IMR-90 (cell line): ENCODE measurements around the gene GSN. TPM values are rescaled to one million over a fixed set of nuclear protein-coding genes. Genes with fewer than 3 reads are reported as not detected.

Experiments used
- ATAC-seq: fragments of 200-7000 bp; cut with Tn5 transposase; 2 replicates; pipeline ENCODE4 v1.9.1; 2020; ENCODE audit warnings: low read depth, mild to moderate bottlenecking, moderate library complexity
- BruUV-seq: library from RNA; stranded (reverse); fragments of 400-500 nt; replicated peaks from 2 replicates; lab custom pipeline; 2021; lab: Mats Ljungman, UMichigan
- CTCF ChIA-PET: fragments of 300-600 bp; formaldehyde crosslinking; extraction: SDS; loops from one replicate; lab custom pipeline; 2021; ENCODE audit warnings: antibody characterized with exemption; lab: Yijun Ruan, JAX
- POLR2A ChIA-PET: fragments of 300-600 bp; sonication (Branson Sonifier 250); formaldehyde crosslinking; loops from one replicate; lab custom pipeline; 2022; ENCODE audit warnings: antibody characterized with exemption; ENCODE audit not compliant: unreplicated experiment; lab: Charles Lee
- DNase-seq: peaks from one replicate; pipeline ENCODE4 v3.0.0; 2013
- H2AFZ ChIP-seq: replicated peaks from 2 replicates; pipeline ENCODE3; 2013; ENCODE audit warnings: low read length, mild to moderate bottlenecking; ENCODE audit not compliant: poor library complexity
- H2AK5ac ChIP-seq: 2 replicates; pipeline ENCODE4 v1.6.1; 2013; ENCODE audit warnings: low read depth, low read length, inconsistent platforms
- H2AK9ac ChIP-seq: replicated peaks from 2 replicates; pipeline ENCODE3; 2013; ENCODE audit warnings: mild to moderate bottlenecking, low read depth, low read length, moderate library complexity; ENCODE audit not compliant: poor library complexity
- H2BK120ac ChIP-seq: 2 replicates; pipeline ENCODE4 v1.6.1; 2013; ENCODE audit warnings: low read depth, low read length, inconsistent platforms
- H2BK15ac ChIP-seq: 3 replicates; pipeline ENCODE4 v1.6.1; 2013; ENCODE audit warnings: low read depth, low read length, inconsistent platforms
- H2BK20ac ChIP-seq: 2 replicates; pipeline ENCODE4 v1.6.1; 2013; ENCODE audit warnings: low read depth, mild to moderate bottlenecking, inconsistent platforms, low read length, moderate library complexity
- H2BK5ac ChIP-seq: 2 replicates; pipeline ENCODE4 v1.6.1; 2013; ENCODE audit warnings: mild to moderate bottlenecking, low read depth, low read length, inconsistent platforms; ENCODE audit not compliant: poor library complexity, severe bottlenecking
- H3K14ac ChIP-seq: replicated peaks from 2 replicates; pipeline ENCODE4 v1.6.1; 2013; ENCODE audit warnings: low read depth, low read length, inconsistent platforms
- H3K18ac ChIP-seq: 2 replicates; pipeline ENCODE4 v1.6.1; 2013; ENCODE audit warnings: low read depth, low read length, control low read depth
- H3K23ac ChIP-seq: 2 replicates; pipeline ENCODE4 v1.6.1; 2013; ENCODE audit warnings: low read depth, low read length, inconsistent platforms
- H3K27ac ChIP-seq: 2 replicates; pipeline ENCODE4 v1.5.1; 2013; ENCODE audit warnings: mild to moderate bottlenecking, control low read depth, low read length; ENCODE audit not compliant: insufficient read depth
- H3K27me3 ChIP-seq: 2 replicates; pipeline ENCODE4 v1.6.1; 2013; ENCODE audit warnings: low read length; ENCODE audit not compliant: control insufficient read depth, insufficient read depth
- H3K36me3 ChIP-seq: 2 replicates; pipeline ENCODE4 v1.6.1; 2013; ENCODE audit warnings: low read length, mixed read lengths; ENCODE audit not compliant: control insufficient read depth, insufficient read depth
- H3K4ac ChIP-seq: 2 replicates; pipeline ENCODE4 v1.6.1; 2013; ENCODE audit warnings: low read depth, low read length, inconsistent platforms
- H3K4me1 ChIP-seq: 2 replicates; pipeline ENCODE4 v1.6.1; 2013; ENCODE audit warnings: low read length, mixed read lengths; ENCODE audit not compliant: control insufficient read depth, insufficient read depth
- H3K4me2 ChIP-seq: 2 replicates; pipeline ENCODE4 v1.6.1; 2013; ENCODE audit warnings: low read depth, mild to moderate bottlenecking, control low read depth, low read length, moderate library complexity
- H3K4me3 ChIP-seq: 2 replicates; pipeline ENCODE4 v1.5.1; 2013; ENCODE audit warnings: low read depth, mild to moderate bottlenecking, control low read depth, low read length, moderate library complexity; ENCODE audit not compliant: insufficient read depth
- H3K56ac ChIP-seq: 2 replicates; pipeline ENCODE4 v1.6.1; 2013; ENCODE audit warnings: low read length, inconsistent platforms; ENCODE audit not compliant: insufficient read depth; ENCODE audit errors: extremely low read depth
- H3K79me1 ChIP-seq, 2 experiments: 2 replicates each; pipeline ENCODE4 v1.6.1; 2013; ENCODE audit warnings: low read length in 2 of 2, inconsistent platforms in 1 of 2, low read depth in 1 of 2
- H3K9ac ChIP-seq: 2 replicates; pipeline ENCODE4 v1.6.1; 2013; ENCODE audit warnings: low read depth, low read length, control low read depth
- H3K9me1 ChIP-seq: 2 replicates; pipeline ENCODE4 v1.6.1; 2013; ENCODE audit warnings: low read length, inconsistent platforms; ENCODE audit not compliant: insufficient read depth
- H3K9me3 ChIP-seq: 2 replicates; pipeline ENCODE4 v1.6.1; 2013; ENCODE audit warnings: low read length; ENCODE audit not compliant: control insufficient read depth, insufficient read depth
- H4K20me1 ChIP-seq: 2 replicates; pipeline ENCODE4 v1.6.1; 2013; ENCODE audit warnings: low read length, inconsistent platforms; ENCODE audit not compliant: insufficient read depth
- H4K5ac ChIP-seq: 2 replicates; pipeline ENCODE4 v1.6.1; 2013; ENCODE audit warnings: mild to moderate bottlenecking, low read depth, low read length, control low read depth
- H4K8ac ChIP-seq, 2 experiments: 2 replicates each; pipeline ENCODE4 v1.6.1; 2013; ENCODE audit warnings: low read depth in 2 of 2, low read length in 2 of 2, control low read depth in 1 of 2, inconsistent platforms in 1 of 2
- H4K91ac ChIP-seq: 2 replicates; pipeline ENCODE4 v1.6.1; 2013; ENCODE audit warnings: low read depth, low read length, inconsistent platforms; ENCODE audit not compliant: insufficient read depth
- MAFK ChIP-seq: IDR thresholded peaks from 2 replicates; pipeline ENCODE4 v1.6.1; 2012; ENCODE audit warnings: low read depth, low read length, improper control_type of control experiment
- MXI1 ChIP-seq: IDR thresholded peaks from 2 replicates; pipeline ENCODE4 v1.6.1; 2012; ENCODE audit warnings: low read depth, mild to moderate bottlenecking, low read length, moderate library complexity, borderline replicate concordance
- NFE2L2 ChIP-seq: fragments of 150-350 bp; IDR thresholded peaks from 2 replicates; pipeline ENCODE4 v1.6.1; 2016; ENCODE audit warnings: low read depth, mild to moderate bottlenecking, low read length
- POLR2A ChIP-seq: IDR thresholded peaks from 2 replicates; pipeline ENCODE4 v1.6.1; 2012; ENCODE audit warnings: mild to moderate bottlenecking, low read depth, low read length
- RAD21 ChIP-seq: IDR thresholded peaks from 2 replicates; pipeline ENCODE4 v1.6.1; 2012; ENCODE audit warnings: low read length, improper control_type of control experiment
- RCOR1 ChIP-seq: IDR thresholded peaks from 2 replicates; pipeline ENCODE4 v1.6.1; 2012; ENCODE audit warnings: mild to moderate bottlenecking, low read length, improper control_type of control experiment; ENCODE audit not compliant: insufficient replicate concordance
- RFX5 ChIP-seq: IDR thresholded peaks from 2 replicates; pipeline ENCODE4 v1.8.0; 2012; ENCODE audit warnings: low read depth, mild to moderate bottlenecking, low read length, moderate library complexity
- SMC3 ChIP-seq: fragments of 150-350 bp; IDR thresholded peaks from 2 replicates; pipeline ENCODE4 v1.6.1; 2016; ENCODE audit warnings: low read depth, mild to moderate bottlenecking, antibody characterized with exemption, low read length, moderate library complexity
- WGBS, 2 experiments: methylation state at CpG; one replicate each; pipeline versions ENCODE4 v1.1.5 to v1.1.7; 2013; ENCODE audit warnings: missing lambda C conversion rate in 2 of 2; ENCODE audit not compliant: insufficient read length in 1 of 2; ENCODE audit errors: extremely low coverage in 2 of 2; 5-methylcytosine and 5-hydroxymethylcytosine counted together
- dilution Hi-C: fragments of 300-500 bp; cut with HindIII; formaldehyde crosslinking; loops from one replicate; pipeline ENCODE4 v1.14.3; 2018; ENCODE audit warnings: low sequenced_read_pairs; ENCODE audit not compliant: unreplicated experiment
- in situ Hi-C: fragments of 300-500 bp; cut with MboI; formaldehyde crosslinking; loops from 3 replicates; pipeline ENCODE4 v1.14.3; 2019; ENCODE audit warnings: low sequenced_read_pairs, inconsistent platforms, mixed read lengths
- intact Hi-C: fragments of 100-400 bp; cut with micrococcal nuclease; formaldehyde crosslinking; loops from 2 replicates; pipeline ENCODE4 v1.10.0; 2022
- polyA plus RNA-seq, 3 experiments: library from polyadenylated mRNA; depleted of rRNA; stranded (reverse); fragments of >200 nt; gene quantifications; 2 replicates each; pipeline ENCODE4 v1.2.3, GENCODE V29; 2012; ENCODE audit warnings: low replicate concordance in 1 of 3
- total RNA-seq: library from RNA; depleted of rRNA; stranded (reverse); fragments of >200 nt; gene quantifications from 2 replicates; pipeline ENCODE4 v1.2.3, GENCODE V29; 2012
- TF ChIP-seq, protein P1 (sequence below): conservative IDR thresholded peaks from 2 replicates; pipeline ENCODE4 v1.5.1; 2012; ENCODE audit warnings: mild to moderate bottlenecking, low read depth, low read length, improper control_type of control experiment
- TF ChIP-seq, protein P2 (sequence below): fragments of 150-350 bp; IDR thresholded peaks from 2 replicates; pipeline ENCODE4 v1.6.1; 2017; ENCODE audit warnings: mild to moderate bottlenecking, antibody characterized with exemption, low read length, low read depth
- TF ChIP-seq, protein P3 (sequence below): fragments of 150-350 bp; IDR thresholded peaks from 2 replicates; pipeline ENCODE4 v1.6.1; 2016; ENCODE audit warnings: low read depth, mild to moderate bottlenecking, low read length, moderate library complexity, borderline replicate concordance

GSN gene
- total and polyA plus RNA-seq, 2 of the 4 experiments (the other 2 are of a cell fraction) = 495 to 547 TPM

DNA sequence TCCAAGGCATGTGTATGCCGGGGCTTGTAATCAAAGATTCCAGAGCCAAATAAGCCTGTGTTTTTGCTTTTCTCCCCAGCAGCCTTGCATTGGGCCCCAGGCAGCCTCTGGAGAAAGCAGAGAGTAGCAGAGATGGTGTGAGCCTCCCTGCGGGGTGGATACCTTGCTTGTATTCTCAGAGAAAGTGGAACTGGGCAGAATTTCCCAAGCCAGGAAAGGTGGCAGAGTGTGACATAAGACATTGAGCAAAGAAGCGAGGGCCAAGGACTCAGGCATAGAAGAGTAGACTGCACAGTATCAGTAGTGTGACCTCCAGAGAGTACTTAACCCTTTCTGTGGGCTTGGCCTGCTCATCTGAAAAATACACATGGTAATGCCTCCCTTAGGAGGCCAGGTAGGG is 1.6 kb upstream of the GSN start:
- BruUV-seq = no TSS peak
- peaks cover 17% of the 10 kb centered on the region for H3K4me1 ChIP-seq
- in situ Hi-C loops (no loop called here), dilution Hi-C loops (no loop called here), intact Hi-C loops (no loop called here)
- H3K9ac ChIP-seq = no peak overlapping the region
- no peak overlapping the region for H2AK5ac ChIP-seq
- peaks cover 10 to 38% of the 10 kb centered on the region in 2 experiments; a peak in 3 of 4 replicates for H3K79me1 ChIP-seq
- POLR2A ChIA-PET = no interaction called here
- H3K4ac ChIP-seq = no peak overlapping the region; the same call in 1 of the 2 replicates
- no peaks in the 10 kb centered on the region for H3K36me3 ChIP-seq
- WGBS, 2 experiments = 100% methylated on average over 2 of the region's 3 CpGs; no CpG with 5 or more reads in 1 of the 2 experiments
- no peak overlapping the region for H3K4me3 ChIP-seq
- no peaks in the 10 kb centered on the region for H3K27me3 ChIP-seq
- H3K23ac ChIP-seq = no peak overlapping the region
- H2AK9ac ChIP-seq = no peak overlapping the region
- H3K14ac ChIP-seq = no peak overlapping the region
- no peak overlapping the region for H4K8ac ChIP-seq
- ATAC-seq = no peak
- TF ChIP-seq MAFK = no peak
- TF ChIP-seq NFE2L2 = no peak
- no peak for TF ChIP-seq MXI1
- TF ChIP-seq RFX5 = no peak
- no peak for TF ChIP-seq RCOR1
- no peak for TF ChIP-seq SMC3
- TF ChIP-seq, protein P1, sequence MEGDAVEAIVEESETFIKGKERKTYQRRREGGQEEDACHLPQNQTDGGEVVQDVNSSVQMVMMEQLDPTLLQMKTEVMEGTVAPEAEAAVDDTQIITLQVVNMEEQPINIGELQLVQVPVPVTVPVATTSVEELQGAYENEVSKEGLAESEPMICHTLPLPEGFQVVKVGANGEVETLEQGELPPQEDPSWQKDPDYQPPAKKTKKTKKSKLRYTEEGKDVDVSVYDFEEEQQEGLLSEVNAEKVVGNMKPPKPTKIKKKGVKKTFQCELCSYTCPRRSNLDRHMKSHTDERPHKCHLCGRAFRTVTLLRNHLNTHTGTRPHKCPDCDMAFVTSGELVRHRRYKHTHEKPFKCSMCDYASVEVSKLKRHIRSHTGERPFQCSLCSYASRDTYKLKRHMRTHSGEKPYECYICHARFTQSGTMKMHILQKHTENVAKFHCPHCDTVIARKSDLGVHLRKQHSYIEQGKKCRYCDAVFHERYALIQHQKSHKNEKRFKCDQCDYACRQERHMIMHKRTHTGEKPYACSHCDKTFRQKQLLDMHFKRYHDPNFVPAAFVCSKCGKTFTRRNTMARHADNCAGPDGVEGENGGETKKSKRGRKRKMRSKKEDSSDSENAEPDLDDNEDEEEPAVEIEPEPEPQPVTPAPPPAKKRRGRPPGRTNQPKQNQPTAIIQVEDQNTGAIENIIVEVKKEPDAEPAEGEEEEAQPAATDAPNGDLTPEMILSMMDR = no peak
- no peak for TF ChIP-seq RAD21
- TF ChIP-seq, protein P2, sequence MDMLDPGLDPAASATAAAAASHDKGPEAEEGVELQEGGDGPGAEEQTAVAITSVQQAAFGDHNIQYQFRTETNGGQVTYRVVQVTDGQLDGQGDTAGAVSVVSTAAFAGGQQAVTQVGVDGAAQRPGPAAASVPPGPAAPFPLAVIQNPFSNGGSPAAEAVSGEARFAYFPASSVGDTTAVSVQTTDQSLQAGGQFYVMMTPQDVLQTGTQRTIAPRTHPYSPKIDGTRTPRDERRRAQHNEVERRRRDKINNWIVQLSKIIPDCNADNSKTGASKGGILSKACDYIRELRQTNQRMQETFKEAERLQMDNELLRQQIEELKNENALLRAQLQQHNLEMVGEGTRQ = no peak
- TF ChIP-seq, protein P3, sequence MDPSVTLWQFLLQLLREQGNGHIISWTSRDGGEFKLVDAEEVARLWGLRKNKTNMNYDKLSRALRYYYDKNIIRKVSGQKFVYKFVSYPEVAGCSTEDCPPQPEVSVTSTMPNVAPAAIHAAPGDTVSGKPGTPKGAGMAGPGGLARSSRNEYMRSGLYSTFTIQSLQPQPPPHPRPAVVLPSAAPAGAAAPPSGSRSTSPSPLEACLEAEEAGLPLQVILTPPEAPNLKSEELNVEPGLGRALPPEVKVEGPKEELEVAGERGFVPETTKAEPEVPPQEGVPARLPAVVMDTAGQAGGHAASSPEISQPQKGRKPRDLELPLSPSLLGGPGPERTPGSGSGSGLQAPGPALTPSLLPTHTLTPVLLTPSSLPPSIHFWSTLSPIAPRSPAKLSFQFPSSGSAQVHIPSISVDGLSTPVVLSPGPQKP = no peak
- no peak for TF ChIP-seq POLR2A
- H2BK120ac ChIP-seq = no peak overlapping the region
- CTCF ChIA-PET = no interaction called here
- H4K20me1 ChIP-seq = peaks cover 10% of the 10 kb centered on the region
- H3K4me2 ChIP-seq = no peak overlapping the region
- H2BK20ac ChIP-seq = no peak overlapping the region
- no peak overlapping the region for H3K27ac ChIP-seq
- DNase-seq = no peak
- H3K18ac ChIP-seq = no peak overlapping the region
- no peak overlapping the region for H2BK5ac ChIP-seq
- no peak overlapping the region for H2AFZ ChIP-seq
- H4K91ac ChIP-seq = no peak overlapping the region
- H3K56ac ChIP-seq = no peak overlapping the region
- no peak overlapping the region for H2BK15ac ChIP-seq
- peaks cover 14% of the 10 kb centered on the region for H3K9me1 ChIP-seq
- H3K9me3 ChIP-seq = no peaks in the 10 kb centered on the region
- H4K5ac ChIP-seq = no peak overlapping the region
